ENCODE data around the gene RCSD1.

Gene RCSD1

GRCh38 chr1:167711797-167712196 is 81.8 kb downstream of the RCSD1 start:
- no peak for DNase-seq (ENCODE audit: low read depth)
- TF ChIP-seq CTCF (conservative IDR thresholded peaks at IDR 0.05; ENCODE audit: low read depth, low read length): no peak
- H3K4me3 ChIP-seq (ENCODE audit: low read length): no peak overlapping the region

GRCh38 chr1:167713330-167714081 is 83.5 kb downstream of the RCSD1 start:
- no peak for TF ChIP-seq CTCF (conservative IDR thresholded peaks at IDR 0.05; ENCODE audit: low read depth, low read length)
- H3K4me3 ChIP-seq (ENCODE audit: low read length): peak overlapping the region; percentile 95
- DNase-seq (ENCODE audit: low read depth): no peak

- TF ChIP-seq CTCF (conservative IDR thresholded peaks at IDR 0.05; ENCODE audit: low read depth, low read length): no peak
- no peak for DNase-seq (ENCODE audit: low read depth)
- H3K4me3 ChIP-seq (ENCODE audit: low read length): peak overlapping the region; percentile 95
Measured at GRCh38 chr1:167714098-167714438, 84.0 kb downstream of the RCSD1 start.

GRCh38 chr1:167714439-167715156 is 84.6 kb downstream of the RCSD1 start:
- peak; percentile 9 for TF ChIP-seq CTCF (conservative IDR thresholded peaks at IDR 0.05; ENCODE audit: low read depth, low read length)
- DNase-seq (ENCODE audit: low read depth): peak; percentile 48
- peak overlapping the region; percentile 95 for H3K4me3 ChIP-seq (ENCODE audit: low read length)

- H3K4me3 ChIP-seq (ENCODE audit: low read length): peak overlapping the region; percentile 95
- peak; percentile 51 for DNase-seq (ENCODE audit: low read depth)
- peak; percentile 85 for TF ChIP-seq CTCF (conservative IDR thresholded peaks at IDR 0.05; ENCODE audit: low read depth, low read length)
Measured at GRCh38 chr1:167715157-167715999, 85.3 kb downstream of the RCSD1 start.

GRCh38 chr1:167716000-167716271 is 85.9 kb downstream of the RCSD1 start:
- TF ChIP-seq CTCF (conservative IDR thresholded peaks at IDR 0.05; ENCODE audit: low read depth, low read length): no peak
- peak overlapping the region; percentile 95 for H3K4me3 ChIP-seq (ENCODE audit: low read length)
- no peak for DNase-seq (ENCODE audit: low read depth)
